IMR-90 (cell line): Measurements from ENCODE around the gene ZBED1. TPM values are rescaled to one million over a fixed set of nuclear protein-coding genes. Genes with fewer than 3 reads are reported as not detected.
"Not testable (repeated sequence)": the region's sequence is repeated elsewhere in the genome, so short reads cannot be mapped to it uniquely, and the experiment has no call there.

Experiments
- ATAC-seq: fragments of 200-7000 bp; cut with Tn5 transposase; 2 replicates; pipeline ENCODE4 v1.9.1; 2020; ENCODE audit warnings: low read depth, mild to moderate bottlenecking, moderate library complexity
- BruUV-seq: library from RNA; stranded (reverse); fragments of 400-500 nt; replicated peaks from 2 replicates; lab custom pipeline; 2021; lab: Mats Ljungman, UMichigan
- CTCF ChIA-PET: fragments of 300-600 bp; formaldehyde crosslinking; extraction: SDS; loops from one replicate; lab custom pipeline; 2021; ENCODE audit warnings: antibody characterized with exemption; lab: Yijun Ruan, JAX
- POLR2A ChIA-PET: fragments of 300-600 bp; sonication (Branson Sonifier 250); formaldehyde crosslinking; loops from one replicate; lab custom pipeline; 2022; ENCODE audit warnings: antibody characterized with exemption; ENCODE audit not compliant: unreplicated experiment; lab: Charles Lee
- DNase-seq: peaks from one replicate; pipeline ENCODE4 v3.0.0; 2013
- H2AFZ ChIP-seq: replicated peaks from 2 replicates; pipeline ENCODE3; 2013; ENCODE audit warnings: low read length, mild to moderate bottlenecking; ENCODE audit not compliant: poor library complexity
- H2AK5ac ChIP-seq: 2 replicates; pipeline ENCODE4 v1.6.1; 2013; ENCODE audit warnings: low read depth, low read length, inconsistent platforms
- H2AK9ac ChIP-seq: replicated peaks from 2 replicates; pipeline ENCODE3; 2013; ENCODE audit warnings: mild to moderate bottlenecking, low read depth, low read length, moderate library complexity; ENCODE audit not compliant: poor library complexity
- H2BK120ac ChIP-seq: 2 replicates; pipeline ENCODE4 v1.6.1; 2013; ENCODE audit warnings: low read depth, low read length, inconsistent platforms
- H2BK15ac ChIP-seq: 3 replicates; pipeline ENCODE4 v1.6.1; 2013; ENCODE audit warnings: low read depth, low read length, inconsistent platforms
- H2BK20ac ChIP-seq: 2 replicates; pipeline ENCODE4 v1.6.1; 2013; ENCODE audit warnings: low read depth, mild to moderate bottlenecking, inconsistent platforms, low read length, moderate library complexity
- H2BK5ac ChIP-seq: 2 replicates; pipeline ENCODE4 v1.6.1; 2013; ENCODE audit warnings: mild to moderate bottlenecking, low read depth, low read length, inconsistent platforms; ENCODE audit not compliant: poor library complexity, severe bottlenecking
- H3K14ac ChIP-seq: replicated peaks from 2 replicates; pipeline ENCODE4 v1.6.1; 2013; ENCODE audit warnings: low read depth, low read length, inconsistent platforms
- H3K18ac ChIP-seq: 2 replicates; pipeline ENCODE4 v1.6.1; 2013; ENCODE audit warnings: low read depth, low read length, control low read depth
- H3K23ac ChIP-seq: 2 replicates; pipeline ENCODE4 v1.6.1; 2013; ENCODE audit warnings: low read depth, low read length, inconsistent platforms
- H3K27ac ChIP-seq: 2 replicates; pipeline ENCODE4 v1.5.1; 2013; ENCODE audit warnings: mild to moderate bottlenecking, control low read depth, low read length; ENCODE audit not compliant: insufficient read depth
- H3K27me3 ChIP-seq: 2 replicates; pipeline ENCODE4 v1.6.1; 2013; ENCODE audit warnings: low read length; ENCODE audit not compliant: control insufficient read depth, insufficient read depth
- H3K36me3 ChIP-seq: 2 replicates; pipeline ENCODE4 v1.6.1; 2013; ENCODE audit warnings: low read length, mixed read lengths; ENCODE audit not compliant: control insufficient read depth, insufficient read depth
- H3K4ac ChIP-seq: 2 replicates; pipeline ENCODE4 v1.6.1; 2013; ENCODE audit warnings: low read depth, low read length, inconsistent platforms
- H3K4me1 ChIP-seq: 2 replicates; pipeline ENCODE4 v1.6.1; 2013; ENCODE audit warnings: low read length, mixed read lengths; ENCODE audit not compliant: control insufficient read depth, insufficient read depth
- H3K4me2 ChIP-seq: 2 replicates; pipeline ENCODE4 v1.6.1; 2013; ENCODE audit warnings: low read depth, mild to moderate bottlenecking, control low read depth, low read length, moderate library complexity
- H3K4me3 ChIP-seq: 2 replicates; pipeline ENCODE4 v1.5.1; 2013; ENCODE audit warnings: low read depth, mild to moderate bottlenecking, control low read depth, low read length, moderate library complexity; ENCODE audit not compliant: insufficient read depth
- H3K56ac ChIP-seq: 2 replicates; pipeline ENCODE4 v1.6.1; 2013; ENCODE audit warnings: low read length, inconsistent platforms; ENCODE audit not compliant: insufficient read depth; ENCODE audit errors: extremely low read depth
- H3K79me1 ChIP-seq, 2 experiments: 2 replicates each; pipeline ENCODE4 v1.6.1; 2013; ENCODE audit warnings: low read length in 2 of 2, inconsistent platforms in 1 of 2, low read depth in 1 of 2
- H3K9ac ChIP-seq: 2 replicates; pipeline ENCODE4 v1.6.1; 2013; ENCODE audit warnings: low read depth, low read length, control low read depth
- H3K9me1 ChIP-seq: 2 replicates; pipeline ENCODE4 v1.6.1; 2013; ENCODE audit warnings: low read length, inconsistent platforms; ENCODE audit not compliant: insufficient read depth
- H3K9me3 ChIP-seq: 2 replicates; pipeline ENCODE4 v1.6.1; 2013; ENCODE audit warnings: low read length; ENCODE audit not compliant: control insufficient read depth, insufficient read depth
- H4K20me1 ChIP-seq: 2 replicates; pipeline ENCODE4 v1.6.1; 2013; ENCODE audit warnings: low read length, inconsistent platforms; ENCODE audit not compliant: insufficient read depth
- H4K5ac ChIP-seq: 2 replicates; pipeline ENCODE4 v1.6.1; 2013; ENCODE audit warnings: mild to moderate bottlenecking, low read depth, low read length, control low read depth
- H4K8ac ChIP-seq, 2 experiments: 2 replicates each; pipeline ENCODE4 v1.6.1; 2013; ENCODE audit warnings: low read depth in 2 of 2, low read length in 2 of 2, control low read depth in 1 of 2, inconsistent platforms in 1 of 2
- H4K91ac ChIP-seq: 2 replicates; pipeline ENCODE4 v1.6.1; 2013; ENCODE audit warnings: low read depth, low read length, inconsistent platforms; ENCODE audit not compliant: insufficient read depth
- CEBPB ChIP-seq: IDR thresholded peaks from 2 replicates; pipeline ENCODE4 v1.6.1; 2012; ENCODE audit warnings: low read depth, low read length, improper control_type of control experiment
- WGBS, 2 experiments: methylation state at CpG; one replicate each; pipeline versions ENCODE4 v1.1.5 to v1.1.7; 2013; ENCODE audit warnings: missing lambda C conversion rate in 2 of 2; ENCODE audit not compliant: insufficient read length in 1 of 2; ENCODE audit errors: extremely low coverage in 2 of 2; 5-methylcytosine and 5-hydroxymethylcytosine counted together
- dilution Hi-C: fragments of 300-500 bp; cut with HindIII; formaldehyde crosslinking; loops from one replicate; pipeline ENCODE4 v1.14.3; 2018; ENCODE audit warnings: low sequenced_read_pairs; ENCODE audit not compliant: unreplicated experiment
- in situ Hi-C: fragments of 300-500 bp; cut with MboI; formaldehyde crosslinking; loops from 3 replicates; pipeline ENCODE4 v1.14.3; 2019; ENCODE audit warnings: low sequenced_read_pairs, inconsistent platforms, mixed read lengths
- intact Hi-C: fragments of 100-400 bp; cut with micrococcal nuclease; formaldehyde crosslinking; loops from 2 replicates; pipeline ENCODE4 v1.10.0; 2022
- polyA plus RNA-seq, 3 experiments: library from polyadenylated mRNA; depleted of rRNA; stranded (reverse); fragments of >200 nt; gene quantifications; 2 replicates each; pipeline ENCODE4 v1.2.3, GENCODE V29; 2012; ENCODE audit warnings: low replicate concordance in 1 of 3
- total RNA-seq: library from RNA; depleted of rRNA; stranded (reverse); fragments of >200 nt; gene quantifications from 2 replicates; pipeline ENCODE4 v1.2.3, GENCODE V29; 2012

ZBED1 gene
- total and polyA plus RNA-seq, 2 of the 4 experiments (the other 2 are of a cell fraction): 13.1 to 21.5 TPM

DNA sequence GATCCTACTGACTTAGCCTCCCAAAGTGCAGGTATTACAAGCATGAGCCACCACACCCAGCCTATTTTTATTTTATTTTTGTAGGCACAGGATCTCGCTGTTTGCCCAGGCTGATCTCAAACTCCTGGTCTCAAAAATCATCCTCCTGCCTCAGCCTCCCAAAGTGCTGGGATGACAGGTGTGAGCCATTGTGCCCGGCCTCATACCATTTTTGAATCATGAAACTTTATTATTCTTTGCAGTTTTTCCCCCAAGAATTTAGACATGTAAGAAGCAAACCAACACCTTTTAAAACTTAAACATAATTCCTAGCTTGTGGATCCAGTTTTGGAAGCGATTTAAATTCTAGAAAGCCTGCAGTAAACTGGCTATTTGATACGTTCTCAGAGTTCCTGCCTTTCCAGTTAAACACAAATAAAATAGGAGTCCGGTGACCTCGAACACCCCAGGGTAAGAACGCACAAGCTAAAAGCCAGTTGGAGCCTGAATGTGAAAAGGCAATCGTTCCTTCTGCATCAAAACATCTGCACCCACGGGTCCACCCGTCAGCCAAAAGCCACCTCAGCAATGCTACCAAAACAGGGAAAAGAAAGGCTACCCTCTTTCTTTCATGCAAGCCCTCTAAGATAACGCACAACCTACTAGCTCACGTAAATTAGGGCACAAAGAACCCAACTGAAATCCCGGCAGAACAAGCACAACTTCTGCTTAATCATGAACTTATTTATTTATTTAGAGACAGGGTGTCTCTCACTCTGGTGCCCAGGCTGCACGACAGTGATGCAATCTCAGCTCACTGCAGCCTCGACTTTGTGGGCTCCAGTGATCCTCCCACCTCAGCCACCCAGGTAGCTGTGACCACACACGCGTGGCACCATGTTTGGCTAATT lies 39.7 kb downstream of the ZBED1 start:
- 0 out of 2 replicates have a peak, but pooled peaks have one; percentile 19 for TF ChIP-seq CEBPB
- BruUV-seq, CTCF ChIA-PET: not testable (repeated sequence)

DNA sequence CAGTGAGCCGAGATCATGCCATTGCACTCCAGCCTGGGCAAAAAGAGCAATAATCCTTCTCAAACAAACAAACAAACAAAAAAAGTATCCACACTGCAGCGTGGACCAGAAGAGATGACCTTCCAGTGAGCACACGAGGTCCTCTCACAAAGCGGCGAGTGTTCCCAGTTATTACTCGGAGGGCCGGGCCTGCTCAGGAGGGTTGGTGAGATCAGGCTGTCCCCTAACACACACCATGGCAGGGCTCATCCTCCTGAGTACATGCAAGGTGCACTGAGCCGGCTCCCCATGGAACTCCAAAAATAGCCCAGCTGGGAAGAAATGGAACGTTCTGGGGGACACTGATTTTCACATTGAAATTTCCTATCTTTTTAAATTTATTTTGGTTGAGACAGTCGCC lies 40.7 kb downstream of the ZBED1 start:
- H3K36me3 ChIP-seq, H3K14ac ChIP-seq, H2BK120ac ChIP-seq, H4K8ac ChIP-seq, intact Hi-C loops, H2AFZ ChIP-seq, H3K27me3 ChIP-seq, CTCF ChIA-PET, dilution Hi-C loops, H2BK20ac ChIP-seq, H3K18ac ChIP-seq, H3K4me1 ChIP-seq, H3K4me3 ChIP-seq, H3K9me3 ChIP-seq, H2AK9ac ChIP-seq, DNase-seq, H3K4ac ChIP-seq, H4K5ac ChIP-seq, H2AK5ac ChIP-seq, ATAC-seq, H3K27ac ChIP-seq, BruUV-seq, POLR2A ChIA-PET, H2BK5ac ChIP-seq, in situ Hi-C loops, H2BK15ac ChIP-seq, H3K56ac ChIP-seq, H3K9ac ChIP-seq, H4K91ac ChIP-seq, H3K4me2 ChIP-seq, H3K23ac ChIP-seq: not testable (repeated sequence)
- no CpG with 5 or more reads among the region's 10 CpGs for WGBS, 2 experiments
- H3K9me1 ChIP-seq: peaks cover 12% of the 10 kb centered on the region; the same call in 1 of the 2 replicates
- peaks cover 22 to 67% of the 10 kb centered on the region in 2 experiments for H3K79me1 ChIP-seq
- peaks cover 30% of the 10 kb centered on the region for H4K20me1 ChIP-seq

More for the DNA sequence above, 39.7 kb downstream of the ZBED1 start:
- H2AK9ac ChIP-seq, H3K18ac ChIP-seq, H3K9ac ChIP-seq, H2BK20ac ChIP-seq, H3K9me1 ChIP-seq, H3K27ac ChIP-seq, intact Hi-C loops, in situ Hi-C loops, H2BK120ac ChIP-seq, H2BK15ac ChIP-seq, H3K4me2 ChIP-seq, POLR2A ChIA-PET, H3K36me3 ChIP-seq, H4K5ac ChIP-seq, H3K4ac ChIP-seq, H4K8ac ChIP-seq, H3K56ac ChIP-seq, H2AFZ ChIP-seq, ATAC-seq, H2AK5ac ChIP-seq, H3K4me1 ChIP-seq, H3K14ac ChIP-seq, DNase-seq, H4K91ac ChIP-seq, dilution Hi-C loops, H3K4me3 ChIP-seq, H3K9me3 ChIP-seq, H3K23ac ChIP-seq, H2BK5ac ChIP-seq, H3K27me3 ChIP-seq: not testable (repeated sequence)
- Histone ChIP-seq H3K79me1 (peaks cover 29 to 61% of the 10 kb centered on the region in 2 experiments), H4K20me1 (peaks cover 30% of the 10 kb centered on the region)
- WGBS, 2 experiments: no CpG with 5 or more reads among the region's 17 CpGs
